ENCODE measurements around the gene DNAJC5. TPM values are rescaled to one million over a fixed set of nuclear protein-coding genes. Genes with fewer than 3 reads are reported as not detected.

Gene DNAJC5
- total RNA-seq, 2 experiments from 2014 or later: 21.4 to 22.5 TPM

DNA sequence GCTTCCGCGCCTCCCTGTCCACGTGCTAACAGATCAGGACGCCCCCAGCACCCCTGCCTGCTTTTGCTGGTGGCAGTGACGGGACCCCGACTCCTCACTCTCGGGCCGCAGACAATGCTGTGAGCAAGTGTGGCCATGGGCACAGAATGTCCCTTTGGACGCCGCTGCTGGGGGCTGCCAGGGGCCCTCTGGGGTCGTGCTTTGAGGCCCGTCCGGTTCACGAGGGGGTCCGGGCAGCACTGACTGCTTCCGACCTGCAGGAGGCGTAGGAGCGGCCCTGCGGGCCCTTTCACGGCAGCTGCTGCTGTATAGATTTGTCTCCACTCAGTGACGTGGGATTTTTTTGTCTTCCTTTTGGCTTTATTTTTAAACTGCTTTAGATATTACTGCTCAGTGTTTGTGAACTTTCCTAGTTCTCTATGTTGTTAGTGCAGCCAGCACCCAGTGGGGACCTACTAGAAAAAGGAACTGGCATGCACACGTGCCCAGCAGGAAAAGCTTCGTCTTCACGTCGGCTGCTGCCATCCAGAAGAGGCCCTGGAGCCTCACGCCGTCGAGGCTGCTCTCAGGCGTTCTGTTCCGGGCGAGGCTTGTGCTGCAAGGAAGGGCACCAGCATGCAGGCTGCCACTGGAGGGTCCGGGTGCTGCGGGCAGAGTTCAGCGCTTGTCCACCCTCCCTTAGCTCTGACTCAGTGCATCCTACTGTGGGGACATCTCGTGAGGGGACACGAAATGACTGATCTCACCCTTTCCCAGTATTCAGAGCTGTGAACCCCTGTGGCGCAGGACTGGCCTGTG lies 39.5 kb downstream of the DNAJC5 start:
- H3K9me3 ChIP-seq (ENCODE audit: control insufficient read depth in 1 of 2, insufficient read depth in 1 of 2, low read length in 2 of 2): peaks cover 0 to 6% of the 10 kb centered on the region in 2 experiments
- H3K27me3 ChIP-seq (ENCODE audit: control insufficient read depth in 1 of 2, insufficient read depth in 2 of 2, low read length in 2 of 2): no peaks in the 10 kb centered on the region
- no peaks in the 10 kb centered on the region for H3K4me1 ChIP-seq (ENCODE audit: insufficient read depth, low read length)
- peaks cover 60% of the 10 kb centered on the region for H3K36me3 ChIP-seq (ENCODE audit: insufficient read depth, low read length)
- Mint-ChIP-seq H3K27ac (no peak overlapping the region), H3K4me3 (no peak overlapping the region), H3K27me3 (no peaks in the 10 kb centered on the region), H3K4me1 (ENCODE audit: low read depth) (peaks cover 5% of the 10 kb centered on the region), H3K9me3 (no peaks in the 10 kb centered on the region), H3K36me3 (ENCODE audit: low read depth) (peaks cover 60% of the 10 kb centered on the region)
- H3K4me3 ChIP-seq (ENCODE audit: low read length): no peak overlapping the region
- DNase-seq (peak in 1 of 14 experiments; percentile 33), ATAC-seq (ENCODE audit: poor library complexity) (no peak)
- POLR2A ChIA-PET: no interaction called here
- intact Hi-C loops (cut with DNase I, micrococcal nuclease): no loop called here
- H3K27ac ChIP-seq (ENCODE audit: low read depth in 1 of 2, low read length in 2 of 2): no peak overlapping the region
- CTCF ChIA-PET: no interaction called here
- TF ChIP-seq CTCF (IDR thresholded peaks at IDR 0.05): peak; percentile 22

DNA sequence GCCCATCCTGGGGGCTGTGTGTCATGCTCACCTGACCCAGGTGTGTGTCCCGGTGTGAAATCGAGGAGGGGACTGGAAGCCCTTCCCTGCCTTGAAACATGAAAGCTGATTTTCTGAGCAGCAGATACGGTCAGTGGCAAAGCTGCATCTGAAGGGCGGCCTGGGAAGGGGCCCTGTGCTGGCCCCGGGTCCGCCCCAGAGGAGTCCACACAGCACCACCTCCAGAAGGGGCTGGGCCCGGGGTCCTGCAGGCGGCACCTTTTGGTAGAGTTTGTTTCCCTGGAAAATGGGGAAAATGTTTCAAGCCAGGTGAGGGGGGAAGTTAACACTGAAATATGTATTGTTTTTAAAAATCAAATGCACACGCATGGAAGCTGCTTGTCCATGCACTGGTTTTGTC lies 40.5 kb downstream of the DNAJC5 start:
- no peaks in the 10 kb centered on the region for H3K27me3 Mint-ChIP-seq
- CTCF ChIA-PET: no interaction called here
- intact Hi-C loops (cut with DNase I, micrococcal nuclease): no loop called here
- POLR2A ChIA-PET: no interaction called here
- H3K4me1 Mint-ChIP-seq (ENCODE audit: low read depth): peaks cover 5% of the 10 kb centered on the region
- no peak overlapping the region for H3K4me3 Mint-ChIP-seq
- no peak for TF ChIP-seq CTCF (IDR thresholded peaks at IDR 0.05)
- peaks cover 0 to 9% of the 10 kb centered on the region in 2 experiments for H3K9me3 ChIP-seq (ENCODE audit: control insufficient read depth in 1 of 2, insufficient read depth in 1 of 2, low read length in 2 of 2)
- no peak overlapping the region for H3K27ac ChIP-seq (ENCODE audit: low read depth in 1 of 2, low read length in 2 of 2)
- DNase-seq (peak in 1 of 14 experiments; percentile 8), ATAC-seq (ENCODE audit: poor library complexity) (no peak)
- peaks cover 53% of the 10 kb centered on the region for H3K36me3 Mint-ChIP-seq (ENCODE audit: low read depth)
- H3K36me3 ChIP-seq (ENCODE audit: insufficient read depth, low read length): peaks cover 60% of the 10 kb centered on the region
- H3K4me3 ChIP-seq (ENCODE audit: low read length): no peak overlapping the region
- H3K4me1 ChIP-seq (ENCODE audit: insufficient read depth, low read length): no peaks in the 10 kb centered on the region
- no peaks in the 10 kb centered on the region for H3K27me3 ChIP-seq (ENCODE audit: control insufficient read depth in 1 of 2, insufficient read depth in 2 of 2, low read length in 2 of 2)
- H3K27ac Mint-ChIP-seq: no peak overlapping the region
- H3K9me3 Mint-ChIP-seq: no peaks in the 10 kb centered on the region

DNA sequence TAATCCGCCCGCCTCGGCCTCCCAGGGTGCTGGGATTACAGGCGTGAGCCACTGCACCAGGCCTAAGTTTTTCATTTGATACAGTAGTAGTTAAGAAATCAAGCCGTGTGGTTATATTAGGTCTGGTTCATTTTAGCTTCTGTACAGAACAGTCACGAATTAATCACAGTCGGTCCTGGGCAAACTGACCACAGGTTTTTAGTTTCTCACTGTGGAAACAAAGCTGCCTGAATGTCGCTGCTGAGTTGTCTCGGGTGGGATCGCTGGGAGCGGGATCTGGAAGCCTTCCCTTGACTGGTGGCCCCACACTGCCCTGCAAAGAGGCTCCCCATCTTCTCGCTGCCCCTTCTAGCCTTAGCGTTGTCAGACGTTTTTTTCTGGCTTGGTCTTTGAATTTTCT lies 42.7 kb downstream of the DNAJC5 start:
- POLR2A ChIA-PET: no interaction called here
- no peak overlapping the region for H3K27ac ChIP-seq (ENCODE audit: low read depth in 1 of 2, low read length in 2 of 2)
- peaks cover 0 to 28% of the 10 kb centered on the region in 2 experiments for H3K9me3 ChIP-seq (ENCODE audit: control insufficient read depth in 1 of 2, insufficient read depth in 1 of 2, low read length in 2 of 2)
- no peak overlapping the region for H3K4me3 ChIP-seq (ENCODE audit: low read length)
- TF ChIP-seq CTCF (IDR thresholded peaks at IDR 0.05): no peak
- Mint-ChIP-seq H3K27ac (no peak overlapping the region), H3K4me1 (ENCODE audit: low read depth) (peaks cover 25% of the 10 kb centered on the region), H3K36me3 (ENCODE audit: low read depth) (peaks cover 53% of the 10 kb centered on the region), H3K27me3 (no peaks in the 10 kb centered on the region), H3K4me3 (no peak overlapping the region), H3K9me3 (no peaks in the 10 kb centered on the region)
- CTCF ChIA-PET: no interaction called here
- ATAC-seq (ENCODE audit: poor library complexity) (no peak), DNase-seq (no peak)
- H3K4me1 ChIP-seq (ENCODE audit: insufficient read depth, low read length): peaks cover 17% of the 10 kb centered on the region
- H3K27me3 ChIP-seq (ENCODE audit: control insufficient read depth in 1 of 2, insufficient read depth in 2 of 2, low read length in 2 of 2): no peaks in the 10 kb centered on the region
- intact Hi-C loops (cut with DNase I, micrococcal nuclease): no loop called here
- peaks cover 50% of the 10 kb centered on the region for H3K36me3 ChIP-seq (ENCODE audit: insufficient read depth, low read length)
